Measurements from ENCODE around the gene BBS9. TPM values are rescaled to one million over a fixed set of nuclear protein-coding genes. Genes with fewer than 3 reads are reported as not detected.

BBS9 gene
- total and polyA plus RNA-seq, 2 of the 4 experiments (the other 2 are of a cell fraction), result 7.9 to 9.5 TPM

- no peak for TF ChIP-seq USF2 (IDR thresholded peaks at IDR 0.05; ENCODE audit: low read depth, low read length)
- TF ChIP-seq CTCF (conservative IDR thresholded peaks at IDR 0.05; ENCODE audit: low read depth, low read length), result no peak
- no peak overlapping the region for H3K27ac ChIP-seq (ENCODE audit: insufficient read depth, low read length)
- no peak overlapping the region for H3K23ac ChIP-seq (ENCODE audit: low read depth, low read length)
- H3K4me2 ChIP-seq (ENCODE audit: low read depth, low read length), result no peak overlapping the region
- H4K8ac ChIP-seq (ENCODE audit: low read depth in 2 of 2, low read length in 2 of 2), result no peak overlapping the region
- BruUV-seq (replicated peaks), result no TSS peak
- H2BK120ac ChIP-seq (ENCODE audit: low read depth, low read length), result no peak overlapping the region
- no peak overlapping the region for H2BK20ac ChIP-seq (ENCODE audit: low read depth, low read length)
- dilution Hi-C loops (cut with HindIII; ENCODE audit: low sequenced_read_pairs, unreplicated experiment), result no loop called here
- ChIA-PET CTCF (no interaction called here), POLR2A (ENCODE audit: unreplicated experiment) (no interaction called here)
- H3K14ac ChIP-seq (replicated peaks; ENCODE audit: low read depth, low read length), result no peak overlapping the region
- no peaks in the 10 kb centered on the region for H4K20me1 ChIP-seq (ENCODE audit: insufficient read depth, low read length)
- H3K9ac ChIP-seq (ENCODE audit: low read depth, low read length), result no peak overlapping the region
- no peak overlapping the region for H3K4ac ChIP-seq (ENCODE audit: low read depth, low read length)
- H3K36me3 ChIP-seq (ENCODE audit: control insufficient read depth, insufficient read depth, low read length), result no peaks in the 10 kb centered on the region
- ATAC-seq (ENCODE audit: low read depth) (peak; percentile 24; the same call in 1 of the 2 replicates), DNase-seq (no peak)
- H3K18ac ChIP-seq (ENCODE audit: low read depth, low read length), result no peak overlapping the region
- no peaks in the 10 kb centered on the region for H3K27me3 ChIP-seq (ENCODE audit: control insufficient read depth, insufficient read depth, low read length)
- H3K79me1 ChIP-seq (ENCODE audit: low read depth in 1 of 2, low read length in 2 of 2), result no peaks in the 10 kb centered on the region
- no peak overlapping the region for H4K5ac ChIP-seq (ENCODE audit: low read depth, low read length)
- no peak overlapping the region for H2BK5ac ChIP-seq (ENCODE audit: low read depth, low read length, poor library complexity, severe bottlenecking)
- WGBS, 2 experiments (ENCODE audit: extremely low coverage in 2 of 2, insufficient read length in 1 of 2), result no CpG with 5 or more reads among the region's 1 CpG
- no peak overlapping the region for H3K56ac ChIP-seq (ENCODE audit: extremely low read depth, insufficient read depth, low read length)
- H4K91ac ChIP-seq (ENCODE audit: insufficient read depth, low read depth, low read length), result no peak overlapping the region
- H3K9me3 ChIP-seq (ENCODE audit: control insufficient read depth, insufficient read depth, low read length), result no peaks in the 10 kb centered on the region
- 0 out of 2 replicates have a peak, but pooled peaks cover 1% of the 10 kb centered on the region for H3K4me1 ChIP-seq (ENCODE audit: control insufficient read depth, insufficient read depth, low read length)
- H3K4me3 ChIP-seq (ENCODE audit: insufficient read depth, low read depth, low read length), result no peak overlapping the region
- in situ Hi-C loops (cut with MboI; ENCODE audit: low sequenced_read_pairs), result no loop called here
- no peak overlapping the region for H2AFZ ChIP-seq (replicated peaks; ENCODE audit: low read length, poor library complexity)
- H2BK15ac ChIP-seq (ENCODE audit: low read depth, low read length), result no peak overlapping the region
- H2AK9ac ChIP-seq (replicated peaks; ENCODE audit: low read depth, low read length, poor library complexity), result no peak overlapping the region
- H2AK5ac ChIP-seq (ENCODE audit: low read depth, low read length), result no peak overlapping the region
- intact Hi-C loops (cut with micrococcal nuclease), result no loop called here
- H3K9me1 ChIP-seq (ENCODE audit: insufficient read depth, low read length), result no peaks in the 10 kb centered on the region
Measured at GRCh38 chr7:33310546-33310945, 181.2 kb downstream of the BBS9 start.
